ENCODE data around the gene STRADB.
"Not testable (repeated sequence)": the region's sequence is repeated elsewhere in the genome, so short reads cannot be mapped to it uniquely, and the experiment has no call there.

STRADB gene

DNA sequence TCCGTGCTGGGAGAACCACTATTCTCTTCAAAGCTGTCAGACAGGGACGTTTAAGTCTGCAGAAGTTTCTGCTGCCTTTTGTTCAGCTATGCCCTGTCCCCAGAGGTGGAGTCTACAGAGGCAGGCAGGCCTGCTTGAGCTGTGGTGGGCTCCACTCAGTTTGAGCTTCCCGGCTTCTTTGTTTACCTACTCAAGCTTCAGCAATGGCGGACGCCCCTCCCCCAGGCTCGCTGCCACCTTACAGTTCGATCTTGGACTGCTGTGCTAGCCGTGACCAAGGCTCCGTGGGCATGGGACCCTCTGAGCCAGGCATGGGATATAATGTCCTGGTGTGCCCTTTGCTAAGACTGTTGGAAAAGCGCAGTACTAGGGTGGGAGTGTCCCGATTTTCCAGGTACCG lies 21.2 kb upstream of the STRADB start:
- DNase-seq (ENCODE audit: low read depth in 1 of 2, low spot score in 1 of 2), result not testable (repeated sequence)

DNA sequence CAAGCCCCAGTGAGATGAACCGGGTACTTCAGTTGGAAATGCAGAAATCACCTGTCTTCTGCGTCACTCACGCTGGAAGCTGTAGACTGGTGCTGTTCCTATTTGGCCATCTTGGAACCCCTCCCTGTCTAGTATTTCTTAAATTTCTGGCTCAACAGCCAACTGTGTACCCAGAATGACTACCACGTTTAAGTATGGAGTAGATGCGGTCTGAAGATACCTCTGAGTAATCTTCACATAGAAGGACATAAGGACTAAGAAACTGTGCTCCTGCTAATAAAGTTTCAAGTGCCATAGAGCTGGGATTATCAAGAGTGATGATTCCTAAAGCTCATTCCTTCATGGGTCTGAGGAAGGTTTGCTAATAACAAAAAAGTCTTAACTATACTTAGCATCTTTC lies 20.7 kb upstream of the STRADB start:
- DNase-seq (ENCODE audit: low read depth in 1 of 2, low spot score in 1 of 2), result no peak

DNA sequence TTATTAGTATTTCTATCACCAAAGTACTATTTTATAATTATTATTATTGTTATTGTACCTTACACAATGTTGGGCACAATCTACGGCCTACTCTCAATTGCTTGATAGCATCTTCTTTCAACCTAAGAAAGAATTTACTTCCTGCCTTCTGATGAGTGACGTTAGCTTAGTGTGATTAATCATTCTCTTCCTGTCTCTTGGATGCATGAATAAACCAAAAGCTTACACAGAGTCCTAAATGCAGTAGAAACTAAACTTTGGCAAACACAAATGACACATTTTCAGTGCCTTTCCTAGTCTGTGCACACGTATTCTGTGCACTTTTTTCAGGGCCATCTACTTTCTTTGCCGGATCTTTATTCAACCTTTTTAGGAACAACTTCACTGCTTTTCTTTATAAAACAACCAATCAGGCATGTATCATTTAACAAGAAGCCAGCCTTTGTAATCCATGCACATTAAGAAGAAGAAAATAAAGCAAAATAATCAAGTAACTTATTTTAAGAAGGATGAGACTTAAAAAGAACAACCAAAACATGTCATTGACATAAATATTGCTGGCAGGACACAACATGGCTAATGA lies 19.4 kb upstream of the STRADB start:
- no peak for DNase-seq (ENCODE audit: low read depth in 1 of 2, low spot score in 1 of 2)

DNA sequence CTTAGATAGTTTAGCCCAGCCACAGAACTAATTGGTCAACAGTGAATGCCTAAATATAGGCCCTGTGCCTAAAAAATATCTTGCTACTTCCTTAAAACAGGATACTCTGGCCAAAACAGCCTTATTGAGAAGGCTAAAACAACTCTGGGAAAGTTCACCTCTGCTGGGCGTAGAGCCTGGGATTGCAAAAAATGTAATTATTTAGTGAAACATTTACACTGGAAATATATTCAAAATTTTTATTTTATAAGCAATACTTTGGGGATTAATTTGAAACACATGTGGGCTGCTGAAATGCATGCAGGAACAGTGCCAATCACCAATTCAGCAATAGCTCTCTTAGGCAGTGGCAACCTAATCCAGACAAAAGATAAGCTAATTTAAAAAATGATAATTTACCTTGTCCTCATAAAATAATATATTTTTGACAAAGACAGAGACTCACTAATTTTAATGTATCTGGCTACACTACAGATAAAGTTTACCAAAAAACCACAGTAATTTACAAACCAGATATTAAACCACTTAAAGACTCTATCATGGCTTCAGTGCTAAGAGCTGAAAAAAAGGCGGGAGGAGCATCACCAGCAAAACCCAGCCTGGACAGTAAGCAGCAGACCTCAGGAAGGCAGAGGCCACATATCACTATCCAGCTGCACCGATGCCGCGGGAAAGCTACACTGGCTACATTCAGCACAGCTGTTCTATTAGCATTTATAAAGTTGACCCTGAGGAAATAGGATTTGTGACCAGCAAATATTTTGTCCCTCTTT lies 18.7 kb upstream of the STRADB start:
- no peak for DNase-seq (ENCODE audit: low read depth in 1 of 2, low spot score in 1 of 2)

DNA sequence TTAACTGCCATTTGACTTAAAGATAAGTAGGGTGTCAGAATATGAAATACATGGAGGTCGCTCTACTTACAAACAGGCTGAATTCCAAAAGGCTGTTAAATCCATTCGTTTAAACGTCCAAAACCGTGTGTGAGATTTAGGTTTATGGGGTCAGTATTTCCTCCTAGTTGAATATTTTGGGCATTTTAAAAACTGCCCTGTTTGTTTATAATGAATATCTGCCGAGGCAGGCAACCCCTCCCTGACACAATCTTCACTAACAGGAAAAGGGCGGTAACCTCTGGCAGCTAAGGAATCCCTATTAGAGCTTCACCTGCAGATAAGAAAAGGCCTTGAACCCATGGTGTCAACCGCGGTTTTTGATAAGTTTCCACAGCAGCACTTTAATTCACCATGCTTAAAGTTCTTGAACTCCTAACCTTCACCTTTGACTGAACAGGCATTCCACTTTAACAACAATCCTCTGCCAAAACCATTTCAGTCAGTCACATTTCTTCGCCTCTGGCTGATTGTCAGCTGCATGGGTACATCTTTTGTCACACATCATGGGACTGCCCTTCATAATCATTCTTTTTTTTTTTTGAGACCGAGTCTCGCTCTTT lies 18.0 kb upstream of the STRADB start:
- DNase-seq (ENCODE audit: low read depth in 1 of 2, low spot score in 1 of 2), result no peak

DNA sequence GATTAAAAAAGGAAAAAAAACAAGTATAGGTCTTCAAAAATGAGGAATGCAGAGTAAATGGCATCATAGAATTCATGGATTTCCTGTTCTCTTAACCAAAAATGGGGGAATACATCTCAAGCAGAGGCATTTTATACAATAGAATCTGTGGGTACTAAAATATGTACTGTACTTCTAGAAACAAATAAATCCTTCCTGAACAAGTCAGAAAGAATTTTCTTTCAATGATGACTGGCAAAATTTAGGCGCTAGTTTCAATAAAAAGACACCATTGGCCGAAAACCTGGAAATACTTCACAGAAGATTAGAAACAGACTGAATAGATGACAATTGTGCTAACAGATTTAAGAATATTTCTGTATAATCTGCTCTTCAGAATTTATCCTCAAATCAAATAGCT lies 15.4 kb upstream of the STRADB start:
- DNase-seq (ENCODE audit: low read depth in 1 of 2, low spot score in 1 of 2), result no peak

DNA sequence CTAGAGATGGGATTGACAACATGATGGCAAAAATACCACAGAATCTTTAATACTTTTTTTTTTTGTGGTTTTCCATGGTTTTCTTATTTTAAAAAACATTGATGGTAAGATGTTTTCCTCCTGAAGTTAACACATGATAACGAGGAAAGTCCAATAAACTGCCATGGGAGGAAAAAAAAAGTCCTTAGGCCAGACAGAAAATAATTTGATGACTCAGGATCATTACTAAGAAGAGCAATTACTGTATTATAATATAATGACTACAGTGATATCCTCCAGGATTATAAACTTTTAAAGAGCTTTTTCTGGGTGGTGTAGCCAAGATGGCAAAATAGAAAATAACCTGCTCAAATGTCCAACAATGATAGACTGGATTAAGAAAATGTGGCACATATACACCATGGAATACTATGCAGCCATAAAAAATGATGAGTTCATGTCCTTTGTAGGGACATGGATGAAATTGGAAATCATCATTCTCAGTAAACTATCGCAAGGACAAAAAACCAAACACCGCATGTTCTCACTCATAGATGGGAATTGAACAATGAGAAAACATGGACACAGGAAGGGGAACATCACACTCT lies 12.1 kb upstream of the STRADB start:
- not testable (repeated sequence) for DNase-seq (ENCODE audit: low read depth in 1 of 2, low spot score in 1 of 2)

DNA sequence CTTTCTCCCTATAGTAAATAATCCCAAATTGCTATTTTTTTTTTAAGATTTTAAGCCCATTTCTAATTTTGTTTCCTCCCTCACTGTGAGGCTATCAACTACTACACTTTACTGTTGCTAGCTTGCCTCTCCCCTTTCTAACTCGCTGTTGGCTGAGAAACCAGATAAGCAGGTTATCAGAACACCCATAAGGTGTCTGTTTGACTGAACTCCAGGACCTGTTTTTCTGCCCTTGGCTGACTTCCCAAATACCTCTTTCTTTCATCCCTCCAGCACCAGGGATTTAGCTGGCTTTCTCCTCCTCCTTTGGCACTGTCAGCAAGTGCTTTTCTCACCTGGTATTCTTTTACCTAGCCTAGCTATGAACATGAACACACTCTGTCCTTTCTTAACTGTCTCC lies 11.4 kb upstream of the STRADB start:
- no peak for DNase-seq (ENCODE audit: low read depth in 1 of 2, low spot score in 1 of 2)

DNA sequence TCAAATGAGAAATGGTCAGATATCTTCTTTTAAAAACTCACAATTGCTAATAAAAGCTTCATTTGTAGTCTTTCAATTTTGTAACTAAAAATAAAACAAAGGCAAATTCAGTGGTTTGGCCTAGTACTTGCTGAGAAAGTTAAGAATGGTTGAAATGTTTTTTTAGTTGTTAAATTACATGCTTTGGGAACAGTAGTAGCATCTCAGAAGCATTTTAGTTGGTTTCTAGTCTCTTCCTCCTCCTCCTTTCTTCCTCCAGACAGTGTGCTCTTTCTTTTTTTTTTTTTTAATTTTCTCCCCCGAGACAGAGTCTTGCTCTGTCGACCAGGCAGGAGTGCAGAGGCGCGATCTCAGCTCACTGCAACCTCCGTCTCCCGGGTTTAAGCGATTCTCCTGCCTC lies 10.1 kb upstream of the STRADB start:
- DNase-seq (ENCODE audit: low read depth in 1 of 2, low spot score in 1 of 2), result no peak

DNA sequence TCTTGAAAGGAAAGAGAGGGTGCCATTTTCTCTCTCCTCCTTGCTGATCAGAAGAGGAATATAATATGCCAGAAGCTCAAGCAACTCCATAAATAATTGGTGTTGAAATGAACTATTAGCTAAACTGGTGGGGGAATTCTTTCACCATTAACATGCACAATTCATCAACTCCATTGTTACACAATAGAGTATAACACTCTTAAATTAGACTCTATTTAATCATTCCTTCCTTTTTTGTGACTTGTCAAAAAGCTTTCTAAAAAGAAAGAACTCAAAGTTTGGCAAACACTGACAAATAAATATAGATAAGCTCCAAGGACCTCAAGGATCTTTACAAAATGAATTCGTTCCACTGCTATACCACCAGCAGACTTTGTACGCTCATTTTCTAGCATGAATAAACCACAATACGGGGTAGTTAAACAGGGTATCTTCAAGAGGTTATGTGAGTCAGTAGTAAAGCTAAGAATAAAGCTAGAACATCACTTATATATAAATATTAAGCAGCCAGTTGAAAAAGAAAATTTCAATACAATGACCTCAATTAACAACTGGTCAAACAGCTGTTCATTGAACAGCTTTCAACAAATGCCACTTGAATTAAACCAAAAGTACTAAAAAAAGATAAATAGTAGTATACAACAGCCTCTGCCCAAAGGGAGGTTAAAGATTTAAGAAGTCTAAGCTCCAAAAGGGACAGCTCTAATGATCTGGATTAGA lies 6.6 kb upstream of the STRADB start:
- no peak for DNase-seq (ENCODE audit: low read depth in 1 of 2, low spot score in 1 of 2)

DNA sequence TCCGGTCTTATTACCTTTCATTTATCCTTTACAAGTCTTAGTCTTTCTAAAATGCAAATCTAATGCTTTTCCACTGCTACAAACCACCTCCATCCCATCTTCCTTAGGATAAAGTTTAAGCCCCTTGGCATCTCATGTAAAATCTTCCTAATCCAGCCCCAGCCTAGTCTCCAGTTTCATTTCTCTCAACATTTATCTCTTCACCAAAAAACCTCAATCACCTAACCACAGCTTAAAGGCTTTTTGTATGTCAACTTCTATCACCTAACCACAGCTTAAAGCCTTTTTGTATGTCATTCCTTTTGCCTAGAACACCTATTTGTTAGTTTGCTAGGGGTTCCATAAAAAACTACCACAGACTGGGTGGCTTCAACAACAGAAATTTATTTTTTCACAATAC lies 4.5 kb upstream of the STRADB start:
- no peak for DNase-seq (ENCODE audit: low read depth in 1 of 2, low spot score in 1 of 2)

DNA sequence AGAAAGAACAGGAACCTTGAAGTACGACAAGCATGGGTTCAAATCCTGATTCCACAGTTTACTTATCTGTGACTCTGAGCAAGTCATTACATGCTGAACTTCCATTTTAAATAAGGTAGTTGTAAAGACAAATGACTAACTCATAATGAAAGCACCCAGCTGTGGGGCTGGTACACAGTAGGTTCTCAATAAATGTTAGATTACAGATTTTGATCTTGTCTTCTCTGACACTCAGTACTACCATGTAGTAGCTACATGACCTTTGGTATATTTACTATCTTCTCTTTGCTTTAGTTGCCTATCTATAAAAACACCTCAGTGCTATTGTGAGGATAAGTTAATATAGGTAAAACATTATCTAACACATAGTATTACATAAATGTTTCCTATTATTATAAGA lies 3.5 kb upstream of the STRADB start:
- DNase-seq (ENCODE audit: low read depth in 1 of 2, low spot score in 1 of 2), result no peak

DNA sequence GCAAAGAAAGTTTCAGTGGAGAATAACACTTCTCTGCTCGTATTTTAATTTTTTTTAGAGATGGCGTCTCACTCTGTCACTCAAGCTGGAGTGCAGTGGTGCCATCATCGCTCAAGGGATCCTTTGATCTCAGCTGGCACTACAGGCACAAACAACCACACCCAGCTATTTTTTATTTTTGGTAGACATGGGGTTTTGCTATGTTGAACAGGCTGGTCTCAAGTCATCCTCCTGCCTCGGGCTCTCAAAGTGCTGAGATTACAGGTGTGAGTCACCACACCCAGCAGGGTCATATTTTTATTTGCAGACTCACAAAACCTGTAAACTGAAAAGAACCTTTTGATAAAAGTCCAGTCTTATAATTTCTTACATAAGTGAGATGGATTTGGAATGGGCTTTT lies 2.8 kb upstream of the STRADB start:
- DNase-seq (ENCODE audit: low read depth in 1 of 2, low spot score in 1 of 2), result no peak

DNA sequence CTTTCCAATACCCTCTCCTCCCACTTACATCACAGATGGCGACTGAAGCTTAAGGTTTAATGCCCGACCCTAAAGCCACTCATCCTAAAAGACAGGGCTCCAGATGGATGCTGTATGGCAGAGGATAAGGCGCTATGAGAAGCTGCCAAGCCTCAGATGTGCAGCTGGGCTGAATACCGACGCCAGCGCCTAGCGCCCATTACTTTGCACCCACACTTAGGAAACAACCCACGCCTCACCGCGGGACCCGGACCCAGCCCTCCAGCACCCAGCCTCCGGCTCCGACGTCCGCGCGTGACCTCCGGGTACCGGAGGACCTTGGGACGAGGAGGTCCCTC lies 617 bp upstream of the STRADB start:
- no peak for DNase-seq (ENCODE audit: low read depth in 1 of 2, low spot score in 1 of 2)

DNA sequence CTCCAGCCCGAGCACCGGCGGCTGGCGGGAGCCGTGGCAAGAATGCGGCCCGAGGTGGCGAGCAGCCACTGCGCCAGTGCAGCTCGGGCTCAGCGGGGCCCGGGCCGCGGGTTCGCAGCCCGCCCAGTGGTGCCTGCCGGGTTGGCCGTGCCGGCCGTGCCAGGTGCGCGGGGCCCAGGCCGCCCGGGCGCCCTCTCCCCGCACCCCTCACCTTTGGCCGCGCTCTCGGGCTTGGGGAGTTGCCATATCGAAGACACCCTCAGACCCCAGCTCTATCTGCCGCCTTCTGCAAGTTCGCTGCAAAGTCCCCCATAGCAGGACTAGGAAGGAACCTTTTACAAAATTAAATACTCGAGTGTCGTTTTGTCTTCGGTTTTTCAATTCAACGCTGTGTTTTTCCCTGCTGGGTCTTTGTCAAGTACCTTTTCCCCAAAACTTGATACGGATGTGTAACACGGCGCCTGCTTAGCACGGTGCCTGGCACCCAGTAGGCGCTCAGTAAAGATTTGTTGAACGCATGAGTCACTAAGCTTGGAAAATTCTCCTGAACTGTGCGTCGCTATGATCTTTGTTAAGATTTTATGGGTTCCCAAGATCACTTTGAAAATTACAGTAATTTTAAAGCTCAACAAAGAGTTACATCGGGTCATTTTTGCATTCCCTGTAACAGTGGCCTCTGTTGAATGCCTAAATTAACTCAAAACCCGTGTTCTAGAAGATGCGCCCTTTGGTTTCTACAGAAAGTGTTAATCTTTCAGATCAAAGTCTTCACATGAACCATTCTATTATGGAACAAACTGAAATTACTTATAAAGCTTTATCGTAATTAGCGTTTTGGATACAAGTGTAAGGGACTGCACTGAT lies 750 bp downstream of the STRADB start:
- DNase-seq (ENCODE audit: low read depth in 1 of 2, low spot score in 1 of 2), result peak in 1 of 2 donors; percentile 7

DNA sequence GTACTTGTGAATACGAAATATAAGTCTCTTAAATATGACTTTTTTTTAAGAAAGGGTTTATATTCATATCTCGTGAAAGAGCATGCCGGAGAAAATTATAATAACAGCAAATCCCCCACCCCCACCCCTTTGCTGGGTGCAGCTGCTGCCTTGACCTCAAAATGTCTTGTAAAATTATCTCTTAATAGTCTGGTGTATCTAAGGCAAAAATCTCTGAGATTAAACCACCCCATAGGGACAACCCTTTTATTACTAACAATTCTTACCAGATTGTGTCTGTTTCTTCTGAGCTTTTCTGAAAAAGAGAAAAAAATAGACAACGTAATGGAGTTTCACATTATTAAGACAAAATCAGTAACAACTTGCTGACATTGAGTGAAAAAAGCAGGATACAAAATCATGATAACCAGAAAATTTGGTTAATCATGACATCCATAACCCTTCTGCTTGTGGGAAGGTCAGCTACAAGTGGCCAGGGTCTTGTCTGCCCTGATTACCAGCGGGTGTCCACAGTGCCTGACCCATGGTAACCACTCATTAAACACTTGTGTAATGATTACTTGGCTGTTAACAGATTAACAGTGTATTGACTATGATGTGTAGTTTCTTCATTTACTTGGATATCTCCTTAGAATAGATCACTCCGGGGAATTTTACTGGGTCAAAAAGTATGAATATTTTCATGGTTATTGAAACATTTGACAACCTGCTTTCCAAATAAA lies 1.5 kb downstream of the STRADB start:
- DNase-seq (ENCODE audit: low read depth in 1 of 2, low spot score in 1 of 2), result no peak

DNA sequence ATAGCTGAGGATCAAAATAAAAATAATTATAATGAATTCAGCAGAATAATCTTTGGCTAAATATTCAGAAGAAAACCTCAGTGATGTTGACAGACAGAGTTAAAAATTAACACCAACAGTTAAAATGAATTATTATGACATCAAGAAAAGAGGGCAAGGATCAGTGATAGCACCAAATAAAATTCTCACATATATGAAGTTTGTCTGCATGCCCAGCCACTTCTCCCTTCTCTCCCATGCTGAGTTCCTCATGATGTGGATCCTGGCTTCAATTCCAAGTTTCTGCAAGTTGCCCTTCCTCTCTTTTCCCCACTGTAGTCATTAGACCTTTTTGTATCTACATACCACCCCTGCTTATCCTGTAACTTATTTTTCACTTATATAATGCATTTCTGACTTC lies 6.8 kb downstream of the STRADB start:
- no peak for DNase-seq (ENCODE audit: low read depth in 1 of 2, low spot score in 1 of 2)

DNA sequence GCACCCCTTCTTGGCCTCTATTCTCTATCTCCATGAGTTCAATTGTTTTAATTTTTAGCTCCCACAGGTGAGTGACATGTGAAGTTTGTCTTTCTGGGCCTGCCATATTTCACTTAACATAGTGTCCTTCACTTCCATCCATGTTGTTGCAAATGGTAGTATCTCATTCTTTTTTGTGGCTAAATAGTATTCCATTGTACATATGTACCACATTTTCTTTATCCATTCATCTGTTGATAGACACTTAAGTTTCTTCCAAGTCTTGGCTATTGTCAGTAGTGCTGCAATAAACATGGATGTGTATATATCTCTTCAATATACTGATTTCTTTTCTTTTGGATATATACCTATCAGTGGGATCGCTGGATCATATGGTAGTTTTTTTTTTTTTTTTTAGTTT lies 9.0 kb downstream of the STRADB start:
- no peak for DNase-seq (ENCODE audit: low read depth in 1 of 2, low spot score in 1 of 2)

DNA sequence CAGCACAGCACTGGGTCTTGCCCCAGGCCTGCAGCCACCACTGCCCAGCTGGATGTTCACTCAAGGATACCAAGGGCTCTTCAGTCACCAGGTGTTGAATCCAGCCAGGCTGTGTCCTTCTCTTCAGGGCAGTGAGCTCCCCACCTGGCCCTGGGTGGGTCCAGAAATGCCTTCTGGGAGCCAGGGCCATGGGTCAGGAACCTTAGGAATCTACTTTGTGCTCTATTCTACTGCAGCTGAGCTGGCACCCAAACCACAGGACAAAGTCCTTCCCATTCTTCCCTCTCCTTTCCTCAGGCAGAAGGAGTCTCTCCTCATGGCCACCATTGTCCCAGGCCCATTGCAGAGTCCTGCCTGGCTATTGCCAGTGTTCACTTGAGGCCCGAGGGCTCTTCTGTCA lies 13.0 kb downstream of the STRADB start:
- no peak for DNase-seq (ENCODE audit: low read depth in 1 of 2, low spot score in 1 of 2)

DNA sequence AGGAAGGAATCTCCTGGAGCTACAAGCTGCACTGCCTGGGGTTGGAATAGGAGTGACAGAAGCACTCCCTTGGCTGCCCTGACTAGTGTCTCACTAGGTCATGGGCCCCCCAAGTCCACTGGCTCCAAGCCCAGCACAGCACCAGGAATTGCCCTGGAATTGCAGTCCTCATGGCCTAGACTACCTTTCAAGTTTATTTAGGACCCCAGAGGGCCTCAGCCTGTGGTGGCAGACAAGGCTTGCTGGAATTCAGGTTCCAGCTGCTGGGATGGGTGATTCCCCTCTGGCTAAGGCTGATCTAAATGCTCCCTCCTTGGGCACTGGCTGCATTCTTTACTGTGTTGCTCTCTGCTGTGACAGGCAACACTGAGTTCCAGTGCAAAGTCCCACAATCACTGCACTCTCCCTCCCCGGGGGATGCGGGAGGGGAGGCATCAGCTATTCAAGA lies 14.0 kb downstream of the STRADB start:
- no peak for DNase-seq (ENCODE audit: low read depth in 1 of 2, low spot score in 1 of 2)

All from activated CD4-positive, alpha-beta T cell treated with anti-CD3 and anti-CD28 coated beads, Interleukin-2, amount 50 U/mL, for 24 hours (primary cell).